ENCODE data around the gene ARHGAP20.

DNA sequence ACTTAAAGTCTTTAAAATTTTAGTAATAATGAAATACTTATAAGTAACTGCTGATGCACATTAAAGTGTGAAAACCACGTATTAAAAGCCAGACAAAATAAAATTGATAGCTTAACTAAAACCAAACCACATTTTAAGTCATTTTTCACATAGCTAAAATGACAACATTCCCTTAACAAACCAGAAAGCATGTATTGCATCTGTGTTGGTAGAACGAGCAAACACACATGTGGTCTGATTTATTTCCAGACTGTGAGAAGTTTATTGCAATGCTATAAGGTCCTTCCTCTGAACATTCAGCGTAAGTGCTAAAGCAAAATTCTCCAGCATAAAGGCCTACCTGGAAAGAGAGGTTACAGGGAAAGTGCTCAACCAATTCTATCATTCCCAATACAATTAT lies 57.8 kb downstream of the ARHGAP20 start:
- TF ChIP-seq, protein P1, sequence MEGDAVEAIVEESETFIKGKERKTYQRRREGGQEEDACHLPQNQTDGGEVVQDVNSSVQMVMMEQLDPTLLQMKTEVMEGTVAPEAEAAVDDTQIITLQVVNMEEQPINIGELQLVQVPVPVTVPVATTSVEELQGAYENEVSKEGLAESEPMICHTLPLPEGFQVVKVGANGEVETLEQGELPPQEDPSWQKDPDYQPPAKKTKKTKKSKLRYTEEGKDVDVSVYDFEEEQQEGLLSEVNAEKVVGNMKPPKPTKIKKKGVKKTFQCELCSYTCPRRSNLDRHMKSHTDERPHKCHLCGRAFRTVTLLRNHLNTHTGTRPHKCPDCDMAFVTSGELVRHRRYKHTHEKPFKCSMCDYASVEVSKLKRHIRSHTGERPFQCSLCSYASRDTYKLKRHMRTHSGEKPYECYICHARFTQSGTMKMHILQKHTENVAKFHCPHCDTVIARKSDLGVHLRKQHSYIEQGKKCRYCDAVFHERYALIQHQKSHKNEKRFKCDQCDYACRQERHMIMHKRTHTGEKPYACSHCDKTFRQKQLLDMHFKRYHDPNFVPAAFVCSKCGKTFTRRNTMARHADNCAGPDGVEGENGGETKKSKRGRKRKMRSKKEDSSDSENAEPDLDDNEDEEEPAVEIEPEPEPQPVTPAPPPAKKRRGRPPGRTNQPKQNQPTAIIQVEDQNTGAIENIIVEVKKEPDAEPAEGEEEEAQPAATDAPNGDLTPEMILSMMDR (conservative IDR thresholded peaks at IDR 0.05; ENCODE audit: low read depth, low read length), result no peak
- TF ChIP-seq EZH2 (IDR thresholded peaks at IDR 0.05; ENCODE audit: low read length, unreplicated experiment), result no peak

All from PC-3 (cell line).